Measurements from ENCODE around the gene LMAN1L.

DNA sequence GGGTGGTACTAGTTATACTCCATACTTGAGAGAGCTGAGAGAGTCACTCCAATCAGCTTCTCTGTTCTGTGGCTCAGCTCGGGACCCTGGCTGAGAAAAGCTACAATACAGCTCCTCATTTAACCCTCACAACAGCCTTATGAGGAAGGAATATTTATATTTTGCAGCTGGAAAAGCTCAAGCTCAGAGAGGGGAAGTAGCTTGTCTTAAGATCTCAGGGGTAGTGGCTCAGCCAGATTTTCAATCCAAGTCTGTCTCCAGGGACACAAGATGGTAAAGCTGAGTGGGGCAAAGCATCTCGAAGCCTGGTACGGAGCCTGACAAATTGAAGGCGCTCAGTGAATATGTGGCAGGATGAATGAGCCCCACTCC lies 45.7 kb downstream of the LMAN1L start:
- no peak for TF ChIP-seq POLR2AphosphoS5 (IDR thresholded peaks at IDR 0.05)
- TF ChIP-seq, protein P1, sequence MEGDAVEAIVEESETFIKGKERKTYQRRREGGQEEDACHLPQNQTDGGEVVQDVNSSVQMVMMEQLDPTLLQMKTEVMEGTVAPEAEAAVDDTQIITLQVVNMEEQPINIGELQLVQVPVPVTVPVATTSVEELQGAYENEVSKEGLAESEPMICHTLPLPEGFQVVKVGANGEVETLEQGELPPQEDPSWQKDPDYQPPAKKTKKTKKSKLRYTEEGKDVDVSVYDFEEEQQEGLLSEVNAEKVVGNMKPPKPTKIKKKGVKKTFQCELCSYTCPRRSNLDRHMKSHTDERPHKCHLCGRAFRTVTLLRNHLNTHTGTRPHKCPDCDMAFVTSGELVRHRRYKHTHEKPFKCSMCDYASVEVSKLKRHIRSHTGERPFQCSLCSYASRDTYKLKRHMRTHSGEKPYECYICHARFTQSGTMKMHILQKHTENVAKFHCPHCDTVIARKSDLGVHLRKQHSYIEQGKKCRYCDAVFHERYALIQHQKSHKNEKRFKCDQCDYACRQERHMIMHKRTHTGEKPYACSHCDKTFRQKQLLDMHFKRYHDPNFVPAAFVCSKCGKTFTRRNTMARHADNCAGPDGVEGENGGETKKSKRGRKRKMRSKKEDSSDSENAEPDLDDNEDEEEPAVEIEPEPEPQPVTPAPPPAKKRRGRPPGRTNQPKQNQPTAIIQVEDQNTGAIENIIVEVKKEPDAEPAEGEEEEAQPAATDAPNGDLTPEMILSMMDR (IDR thresholded peaks at IDR 0.05; ENCODE audit: poor library complexity, severe bottlenecking) = no peak

Measured in neural cell (in vitro differentiated cells).